Subcutaneous adipose tissue (tissue), 4 donors: Measurements from ENCODE around the gene NOM1. TPM values are rescaled to one million over a fixed set of nuclear protein-coding genes. Genes with fewer than 3 reads are reported as not detected.

Source experiments
- total RNA-seq, 4 donors: library from RNA; depleted of rRNA; stranded (reverse); fragments of >200 nt; gene quantifications; one replicate each; pipeline ENCODE4 v1.1.0, GENCODE V29; 2016
- TF ChIP-seq, protein P1 (sequence below): fragments of 450-650 bp; IDR thresholded peaks from one replicate; pipeline ENCODE4 v1.5.1; 2016; ENCODE audit warnings: low read depth, mild to moderate bottlenecking, control low read depth, antibody characterized with exemption, moderate library complexity

Gene NOM1
- total RNA-seq, 4 donors from 2014 or later: 12.7 to 25.1 (median 18.7) TPM

DNA sequence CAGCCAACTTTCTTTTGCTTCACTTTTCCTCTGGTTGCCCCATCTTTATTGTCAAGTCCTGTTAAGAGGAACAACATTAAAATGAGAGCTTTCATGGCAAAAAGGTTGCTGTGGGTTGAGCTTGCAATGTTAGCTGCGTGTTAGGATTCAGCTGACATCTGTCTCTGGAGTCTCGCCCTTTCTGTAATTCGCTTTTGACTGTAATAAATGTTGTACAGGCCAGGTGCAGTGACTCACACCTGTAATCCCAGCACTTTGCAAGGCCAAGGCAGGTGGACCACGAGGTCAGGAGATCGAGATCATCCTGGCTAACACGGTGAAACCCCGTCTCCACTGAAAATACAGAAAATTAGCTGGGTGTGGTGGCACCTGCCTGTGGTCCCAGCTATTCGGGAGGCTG, 36.9 kb downstream of the NOM1 start:
- TF ChIP-seq, protein P1, sequence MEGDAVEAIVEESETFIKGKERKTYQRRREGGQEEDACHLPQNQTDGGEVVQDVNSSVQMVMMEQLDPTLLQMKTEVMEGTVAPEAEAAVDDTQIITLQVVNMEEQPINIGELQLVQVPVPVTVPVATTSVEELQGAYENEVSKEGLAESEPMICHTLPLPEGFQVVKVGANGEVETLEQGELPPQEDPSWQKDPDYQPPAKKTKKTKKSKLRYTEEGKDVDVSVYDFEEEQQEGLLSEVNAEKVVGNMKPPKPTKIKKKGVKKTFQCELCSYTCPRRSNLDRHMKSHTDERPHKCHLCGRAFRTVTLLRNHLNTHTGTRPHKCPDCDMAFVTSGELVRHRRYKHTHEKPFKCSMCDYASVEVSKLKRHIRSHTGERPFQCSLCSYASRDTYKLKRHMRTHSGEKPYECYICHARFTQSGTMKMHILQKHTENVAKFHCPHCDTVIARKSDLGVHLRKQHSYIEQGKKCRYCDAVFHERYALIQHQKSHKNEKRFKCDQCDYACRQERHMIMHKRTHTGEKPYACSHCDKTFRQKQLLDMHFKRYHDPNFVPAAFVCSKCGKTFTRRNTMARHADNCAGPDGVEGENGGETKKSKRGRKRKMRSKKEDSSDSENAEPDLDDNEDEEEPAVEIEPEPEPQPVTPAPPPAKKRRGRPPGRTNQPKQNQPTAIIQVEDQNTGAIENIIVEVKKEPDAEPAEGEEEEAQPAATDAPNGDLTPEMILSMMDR: no peak

DNA sequence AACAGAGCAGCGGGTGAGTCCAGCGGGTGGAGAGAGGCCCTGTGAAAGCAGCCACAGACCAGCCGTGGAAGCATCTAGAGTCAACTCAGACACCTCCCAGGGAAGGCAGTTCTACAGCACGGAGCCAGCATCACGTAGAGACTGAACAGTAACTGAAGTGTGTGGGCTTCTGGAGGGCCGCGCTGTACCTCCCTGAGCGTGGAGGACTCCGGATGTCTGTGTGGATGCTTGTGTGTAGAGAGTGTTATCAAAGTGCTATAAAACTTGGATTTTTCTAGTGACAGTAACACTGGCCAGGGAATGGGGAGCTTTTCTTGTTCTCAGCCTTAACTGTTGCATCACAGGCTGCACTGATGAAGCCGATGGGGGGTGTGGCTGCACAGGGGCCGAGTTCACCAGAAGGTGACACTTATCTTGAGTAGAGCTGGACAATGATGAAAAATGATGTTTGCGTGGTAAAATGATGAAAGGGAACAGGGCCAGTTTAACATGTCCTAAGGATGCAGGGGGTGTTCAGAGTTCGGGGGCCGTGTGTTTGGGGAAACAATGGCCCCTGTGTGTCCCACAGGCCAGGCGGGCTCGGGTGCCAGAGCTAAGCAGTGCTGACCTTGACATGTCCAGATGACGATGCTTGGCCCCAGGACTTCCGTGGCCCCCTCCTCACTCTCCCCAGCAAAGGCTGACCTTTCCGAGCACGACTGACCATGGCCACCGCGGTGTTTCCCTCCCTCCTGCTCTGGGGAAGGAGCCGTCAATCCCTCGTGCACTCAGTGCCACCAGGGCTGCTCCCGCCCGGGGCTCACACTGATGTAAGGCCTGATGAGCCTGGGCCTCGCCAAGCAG, 39.1 kb downstream of the NOM1 start:
- TF ChIP-seq, protein P1: no peak

DNA sequence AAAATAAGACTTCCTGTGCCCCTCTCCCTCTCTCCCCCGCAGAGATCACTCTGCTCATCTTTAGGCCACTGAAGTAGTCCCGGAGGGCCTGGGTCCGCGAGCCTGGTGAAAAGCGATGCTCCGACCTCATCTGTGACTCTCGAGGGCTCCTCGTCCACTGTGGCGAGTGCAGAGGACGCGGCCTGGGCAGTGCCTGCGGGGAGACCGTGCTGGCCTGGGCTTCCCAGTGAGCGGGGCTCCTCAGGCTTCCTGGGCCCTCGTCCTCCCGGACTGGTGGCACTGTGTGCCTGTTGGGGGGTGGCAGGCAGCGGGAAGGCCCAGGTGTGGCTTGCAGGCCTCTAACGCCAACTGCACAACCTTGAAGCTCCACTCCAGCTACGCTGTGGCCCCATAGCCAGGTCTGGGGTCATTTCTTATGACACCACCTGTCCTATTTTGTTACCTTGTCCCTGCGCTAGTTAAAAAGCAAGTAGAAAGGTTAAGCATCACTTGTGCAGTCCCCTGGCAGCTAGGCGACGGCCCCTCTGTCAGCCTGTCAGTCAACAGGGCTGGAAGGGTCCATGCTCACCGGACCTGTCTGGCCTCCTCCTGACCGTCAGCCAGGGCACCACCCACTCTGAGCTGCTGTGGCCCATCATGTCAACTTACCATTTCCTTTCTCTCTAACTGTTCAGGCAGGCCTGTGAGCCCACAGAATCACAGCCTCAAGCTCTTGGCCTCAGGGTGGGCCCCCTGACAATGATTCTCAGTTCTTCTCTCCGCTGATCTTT, 40.4 kb downstream of the NOM1 start:
- TF ChIP-seq, protein P1: no peak

DNA sequence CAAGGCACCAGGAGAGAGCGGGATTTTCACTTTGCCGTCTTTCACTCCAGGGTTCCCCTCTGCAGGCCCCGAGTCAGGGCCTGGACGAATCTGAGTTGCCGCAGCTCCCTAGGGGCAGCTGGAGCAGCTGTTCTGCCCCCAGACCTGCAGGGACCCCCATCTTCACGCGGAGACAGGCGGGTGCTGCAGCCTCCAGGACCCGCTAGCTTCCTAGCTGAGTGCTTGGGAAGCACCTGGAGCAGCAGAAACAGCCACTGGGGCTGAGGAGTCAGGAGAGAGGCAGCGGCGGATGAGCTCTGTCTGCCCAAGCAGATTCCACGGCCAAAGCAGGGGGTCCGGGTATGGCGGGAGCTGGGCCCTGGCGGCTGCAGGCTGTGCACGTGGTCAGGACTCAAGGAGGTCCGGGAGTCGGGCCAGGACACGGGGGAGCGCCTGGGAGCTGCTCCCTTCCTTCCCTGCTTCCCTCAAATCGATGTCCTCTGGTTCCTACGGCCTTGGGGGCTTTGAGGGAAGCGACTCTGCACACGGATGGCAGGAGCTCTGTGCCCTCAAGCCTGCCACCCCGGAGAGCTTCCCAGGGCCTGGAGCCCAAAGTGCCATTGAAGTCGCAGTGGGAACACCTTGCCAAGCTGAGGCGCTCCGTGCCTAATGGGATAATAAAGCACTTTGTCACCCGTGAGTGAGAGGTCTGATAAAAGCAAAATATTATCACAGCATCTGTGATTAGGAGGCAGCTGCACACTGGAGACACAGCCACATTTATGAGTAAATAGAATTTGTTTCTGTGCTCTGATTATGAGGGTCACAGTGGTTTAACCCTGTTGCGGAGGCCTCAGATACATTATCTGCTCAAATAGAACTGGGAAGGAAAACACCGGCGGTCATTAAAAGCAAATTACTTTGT, 43.8 kb downstream of the NOM1 start:
- TF ChIP-seq, protein P1: no peak

DNA sequence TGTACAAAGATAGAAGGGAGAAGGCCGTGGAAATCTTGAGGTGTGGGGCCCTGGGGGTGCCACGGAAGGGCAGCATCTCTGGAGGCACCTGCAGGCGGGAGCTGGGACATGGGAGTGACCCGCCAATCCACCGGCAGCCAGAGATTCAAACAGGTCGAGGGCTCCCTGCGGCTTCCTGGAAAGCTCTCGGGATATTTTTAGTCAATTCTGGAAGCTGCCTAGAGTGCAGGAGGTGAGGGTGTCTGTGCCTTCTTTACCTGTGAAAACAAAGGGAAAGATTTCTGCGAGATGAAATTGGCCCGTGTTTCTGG, 44.4 kb downstream of the NOM1 start:
- TF ChIP-seq, protein P1: no peak

DNA sequence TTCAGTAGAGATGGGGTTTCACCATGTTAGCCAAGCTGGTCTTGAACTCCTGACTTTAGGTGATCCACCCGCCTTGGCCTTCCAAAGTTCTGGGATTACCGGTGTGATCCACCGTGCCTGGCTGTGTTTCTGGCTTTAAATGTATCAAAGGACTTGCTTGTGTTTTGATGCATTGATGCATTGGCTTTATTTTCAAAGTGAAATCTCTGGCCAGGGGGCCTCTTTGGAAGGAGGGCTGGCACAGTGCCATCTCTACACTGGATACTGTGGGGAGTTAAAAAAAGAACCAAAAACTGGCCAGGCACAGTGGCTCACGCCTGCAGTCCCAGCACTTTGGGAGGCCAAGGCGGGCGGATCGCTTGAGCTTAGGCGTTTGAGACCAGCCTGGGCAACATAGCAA, 44.9 kb downstream of the NOM1 start:
- TF ChIP-seq, protein P1: no peak
